Activated naive CD8-positive, alpha-beta T cell treated with anti-CD3 and anti-CD28 coated beads, Interleukin-2, amount 50 U/mL, for 16 hours (primary cell): Measurements from ENCODE around the gene LRRC71.
A peak's percentile ranks its signal among the peaks of the same experiment; 100 is the strongest.

Source experiments
- DNase-seq: peaks from one replicate; pipeline ENCODE4 v3.0.0-alpha.2; 2020; ENCODE audit warnings: low read depth, low spot score

Gene LRRC71

GRCh38 chr1:156920233-156921052, at the start of gene LRRC71:
Gene LRRC71, plus strand, starts transcription at chr1:156920632. Its CDS starts 172 bp downstream, at chr1:156920804.
- DNase-seq = peak; percentile 30

- DNase-seq = no peak
Measured at GRCh38 chr1:156873659-156874058, 46.8 kb upstream of the LRRC71 start.

- DNase-seq = no peak
Measured at GRCh38 chr1:156874142-156874541, 46.3 kb upstream of the LRRC71 start.

GRCh38 chr1:156874572-156875340, 45.7 kb upstream of the LRRC71 start:
- DNase-seq = no peak

DNA sequence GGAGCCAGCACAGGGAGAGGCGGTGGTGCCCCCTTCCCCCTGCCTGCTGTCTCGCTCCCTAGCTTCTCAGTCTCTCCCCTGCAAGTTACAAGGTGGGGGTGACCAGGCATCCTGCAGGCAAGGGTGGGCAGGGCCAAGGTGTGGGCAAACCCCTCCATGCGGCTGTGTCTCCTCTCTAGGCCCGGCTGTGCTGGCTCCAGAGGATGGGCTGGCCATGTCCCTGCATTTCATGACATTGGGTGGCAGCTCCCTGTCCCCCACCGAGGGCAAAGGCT, 45.2 kb upstream of the LRRC71 start:
- DNase-seq = no peak

- DNase-seq = no peak
Measured at GRCh38 chr1:156876281-156876680, 44.2 kb upstream of the LRRC71 start.

- DNase-seq = no peak
Measured at GRCh38 chr1:156877433-156878170, 42.8 kb upstream of the LRRC71 start.

GRCh38 chr1:156879876-156880275, 40.6 kb upstream of the LRRC71 start:
- DNase-seq = no peak

- no peak for DNase-seq
Measured at GRCh38 chr1:156880473-156880872, 40.0 kb upstream of the LRRC71 start.

- DNase-seq = no peak
Measured at GRCh38 chr1:156881101-156881500, 39.3 kb upstream of the LRRC71 start.

DNA sequence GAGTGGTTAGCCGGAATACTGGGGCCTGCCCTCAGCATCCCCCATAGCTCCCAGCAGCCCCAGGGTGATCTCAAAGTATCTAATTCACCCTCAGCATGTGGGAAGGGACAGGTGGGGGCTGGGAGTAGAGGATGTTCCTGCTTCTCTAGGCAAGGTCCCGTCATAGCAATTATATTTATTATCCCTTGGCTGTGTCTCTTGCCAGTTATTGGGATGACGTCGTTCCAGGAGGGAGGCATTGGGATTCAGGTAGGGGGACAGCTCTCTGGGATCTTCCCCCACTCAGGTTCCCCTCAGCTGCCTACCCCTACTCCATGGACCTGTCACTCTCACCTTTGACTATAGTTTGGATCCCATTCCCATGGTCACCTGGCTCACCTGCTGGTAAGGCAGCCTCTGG, 38.8 kb upstream of the LRRC71 start:
- DNase-seq = no peak

- DNase-seq = no peak
Measured at GRCh38 chr1:156882543-156882942, 37.9 kb upstream of the LRRC71 start.

GRCh38 chr1:156883919-156884318, 36.5 kb upstream of the LRRC71 start:
- DNase-seq = no peak

DNA sequence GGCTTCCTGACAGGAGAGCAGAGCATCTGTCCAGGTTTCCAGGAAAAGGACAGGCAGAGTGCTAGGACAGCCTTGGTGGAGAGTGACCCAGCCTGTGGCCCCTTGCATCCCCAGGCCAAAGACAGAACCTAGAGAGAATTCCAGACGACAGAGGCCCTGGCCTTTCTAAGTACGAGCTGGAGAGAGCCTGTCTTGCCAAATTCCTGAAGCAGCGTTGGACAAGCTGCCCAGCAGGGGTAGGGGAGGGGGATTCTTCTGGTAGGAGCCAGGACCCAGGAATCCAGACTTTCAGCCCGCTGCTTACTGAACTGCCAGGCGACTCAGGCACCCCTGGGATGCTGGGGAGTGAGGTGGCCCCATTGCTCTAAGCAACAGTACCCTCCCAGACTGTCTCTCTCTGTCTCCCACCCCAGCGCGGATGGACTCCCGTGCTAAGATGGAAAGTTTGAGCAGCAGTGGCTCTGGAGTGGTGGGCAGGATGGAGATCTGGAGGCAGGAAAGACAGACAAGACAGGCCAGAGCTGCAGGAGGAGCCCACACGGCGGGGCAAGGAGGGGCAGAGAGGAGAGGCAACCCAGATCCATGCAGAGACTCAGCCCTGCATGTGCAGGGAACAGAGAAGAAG, 35.8 kb upstream of the LRRC71 start:
- no peak for DNase-seq

DNA sequence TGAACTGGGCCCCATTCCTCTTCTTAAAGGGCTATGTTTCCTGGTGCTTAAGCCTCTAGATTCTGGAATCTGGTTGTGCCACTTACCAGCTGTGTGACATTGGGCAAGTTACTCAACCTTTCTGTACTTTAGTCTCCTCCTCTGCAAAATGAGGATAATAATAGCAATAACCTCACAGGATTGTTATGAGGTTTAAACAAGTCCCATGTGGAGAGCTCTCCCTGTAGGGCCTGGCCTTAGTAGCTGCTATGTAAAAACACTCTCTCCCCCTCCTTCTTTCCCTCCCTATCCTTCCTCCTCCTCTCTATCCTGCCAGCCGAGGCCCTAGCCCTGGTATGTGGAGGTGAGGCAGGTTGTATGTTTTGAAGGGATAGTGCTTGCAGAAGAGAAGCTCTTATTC, 35.1 kb upstream of the LRRC71 start:
- DNase-seq = no peak

DNA sequence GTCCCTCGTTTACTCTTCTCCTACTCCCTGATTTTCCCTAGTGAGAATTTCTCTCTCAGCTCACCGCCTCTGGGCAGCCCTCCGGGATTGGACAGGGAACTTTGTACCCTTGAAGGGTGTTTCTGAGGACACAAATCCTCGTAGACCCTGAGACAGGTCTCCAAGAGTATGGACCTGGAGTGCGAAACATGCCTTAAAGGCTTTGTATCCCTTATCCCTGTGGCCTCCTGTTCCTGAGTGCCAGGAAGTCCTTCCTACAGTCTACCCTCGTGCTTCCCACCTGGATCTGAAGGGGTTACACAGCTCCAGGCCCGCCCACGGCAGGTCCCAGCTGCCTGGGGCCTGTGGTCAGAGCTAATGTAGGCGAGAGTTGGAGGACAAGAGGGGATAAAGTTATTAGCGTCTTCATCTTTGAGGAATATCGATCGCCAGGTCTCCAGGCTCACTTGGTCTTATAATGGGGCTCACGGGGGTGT, 34.5 kb upstream of the LRRC71 start:
- DNase-seq = no peak

- DNase-seq = no peak
Measured at GRCh38 chr1:156886583-156887281, 33.7 kb upstream of the LRRC71 start.

DNA sequence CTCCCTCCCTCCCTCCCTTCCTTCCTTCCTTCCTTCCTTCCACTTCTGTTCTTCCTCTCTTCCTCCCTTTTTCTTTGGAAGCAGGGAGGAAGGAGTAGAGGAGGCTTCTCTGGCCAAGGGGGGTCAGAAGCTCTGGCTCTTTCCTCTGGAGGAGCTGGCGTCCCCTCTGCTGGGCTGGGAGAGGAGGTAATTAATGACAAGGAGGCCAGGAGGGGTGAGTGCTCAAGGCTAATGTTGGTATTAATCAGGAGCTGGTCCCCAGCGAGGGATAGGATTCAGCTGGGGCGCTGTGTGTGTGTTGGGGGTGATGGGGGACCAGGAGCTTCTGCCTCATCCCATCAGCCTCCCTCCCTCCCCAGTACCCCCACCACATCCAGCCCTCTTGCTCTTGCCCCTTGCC, 33.1 kb upstream of the LRRC71 start:
- no peak for DNase-seq

GRCh38 chr1:156887734-156888133, 32.7 kb upstream of the LRRC71 start:
- no peak for DNase-seq

GRCh38 chr1:156889802-156890580, 30.4 kb upstream of the LRRC71 start:
- DNase-seq = no peak
